ENCODE data around the gene TXNDC16.

The TXNDC16 gene

DNA sequence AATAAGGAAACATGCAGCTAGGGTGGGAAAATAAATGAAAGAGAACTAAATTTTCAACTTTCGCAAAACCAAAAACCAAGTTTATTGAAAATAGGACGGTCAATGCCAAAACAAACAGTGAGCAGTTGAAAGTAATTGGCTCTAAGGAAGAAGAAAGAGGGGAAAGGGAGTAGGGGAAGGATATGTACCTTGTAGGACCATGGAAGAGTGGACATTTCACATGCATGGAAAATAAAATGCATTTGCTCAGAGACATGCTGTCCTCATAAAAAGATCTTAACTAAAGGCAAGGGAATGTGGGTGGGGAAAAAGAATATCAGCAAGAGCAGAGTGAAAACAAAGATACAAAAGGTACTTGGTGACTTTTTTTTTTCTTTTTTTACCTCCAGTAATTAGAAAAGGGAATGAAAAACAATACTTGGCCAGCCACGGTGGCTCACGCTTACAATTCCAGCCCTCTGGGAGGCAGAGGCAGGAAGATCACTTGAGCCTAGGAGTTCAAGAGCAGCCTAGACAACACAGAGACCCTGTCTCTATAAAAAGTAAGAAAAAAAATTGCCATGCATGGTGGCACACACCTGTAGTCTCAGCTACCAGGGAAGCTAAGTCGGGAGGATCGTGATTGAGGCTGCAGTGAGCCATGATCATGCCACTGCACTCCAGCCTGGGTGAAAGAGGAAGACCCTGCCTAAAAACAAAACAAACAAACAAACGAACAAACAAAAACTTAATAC lies 6.6 kb downstream of the TXNDC16 start:
- in situ Hi-C loops (cut with MboI; ENCODE audit: low sequenced_read_pairs), result no loop called here

GRCh38 chr14:52538623-52539022 lies 13.7 kb downstream of the TXNDC16 start:
- in situ Hi-C loops (cut with MboI; ENCODE audit: low sequenced_read_pairs), result no loop called here

GRCh38 chr14:52536269-52536668 lies 16.0 kb downstream of the TXNDC16 start:
- in situ Hi-C loops (cut with MboI; ENCODE audit: low sequenced_read_pairs), result no loop called here

- in situ Hi-C loops (cut with MboI; ENCODE audit: low sequenced_read_pairs), result no loop called here
Measured at GRCh38 chr14:52531481-52531880, 20.8 kb downstream of the TXNDC16 start.

GRCh38 chr14:52527052-52527451 lies 25.3 kb downstream of the TXNDC16 start:
- in situ Hi-C loops (cut with MboI; ENCODE audit: low sequenced_read_pairs), result no loop called here

DNA sequence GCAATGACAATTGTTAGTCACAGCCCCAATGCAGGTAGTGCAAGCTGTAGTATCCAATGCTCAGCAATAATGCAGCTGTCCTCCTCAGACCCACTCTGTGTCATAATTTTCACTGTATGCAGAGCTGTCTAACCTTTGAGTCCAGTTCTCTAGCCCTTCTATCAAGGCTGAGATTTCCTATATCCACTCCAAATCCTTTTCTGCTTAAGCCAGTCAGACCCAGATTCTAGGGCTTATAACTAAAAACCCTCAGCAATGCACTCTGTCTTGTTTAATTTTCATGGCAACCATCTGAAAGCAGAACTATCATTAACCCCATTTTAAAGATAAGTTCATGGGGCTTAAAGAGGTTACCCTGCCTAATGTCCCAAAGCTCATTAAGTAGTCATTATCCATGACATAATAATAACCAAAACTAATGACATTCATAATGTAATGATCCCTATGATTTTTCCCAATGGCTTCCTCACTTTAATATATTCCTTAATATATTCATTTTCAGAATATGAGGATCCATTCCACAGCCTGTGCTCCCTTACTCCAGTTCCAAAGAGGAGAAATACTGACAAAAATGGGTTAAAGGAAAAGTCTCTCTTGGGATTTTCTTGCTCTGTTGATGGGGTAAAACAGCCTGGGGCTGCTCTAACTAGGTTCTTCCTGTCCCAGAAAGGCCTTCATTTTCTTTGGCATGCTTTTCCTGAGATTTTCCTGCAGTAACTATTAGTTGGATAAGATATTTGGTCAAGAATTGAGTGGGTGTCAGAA lies 29.5 kb downstream of the TXNDC16 start:
- in situ Hi-C loops (cut with MboI; ENCODE audit: low sequenced_read_pairs), result no loop called here

- in situ Hi-C loops (cut with MboI; ENCODE audit: low sequenced_read_pairs), result no loop called here
Measured at GRCh38 chr14:52522033-52522432, 30.3 kb downstream of the TXNDC16 start.

- in situ Hi-C loops (cut with MboI; ENCODE audit: low sequenced_read_pairs), result no loop called here
Measured at GRCh38 chr14:52514046-52514811, 38.1 kb downstream of the TXNDC16 start.

DNA sequence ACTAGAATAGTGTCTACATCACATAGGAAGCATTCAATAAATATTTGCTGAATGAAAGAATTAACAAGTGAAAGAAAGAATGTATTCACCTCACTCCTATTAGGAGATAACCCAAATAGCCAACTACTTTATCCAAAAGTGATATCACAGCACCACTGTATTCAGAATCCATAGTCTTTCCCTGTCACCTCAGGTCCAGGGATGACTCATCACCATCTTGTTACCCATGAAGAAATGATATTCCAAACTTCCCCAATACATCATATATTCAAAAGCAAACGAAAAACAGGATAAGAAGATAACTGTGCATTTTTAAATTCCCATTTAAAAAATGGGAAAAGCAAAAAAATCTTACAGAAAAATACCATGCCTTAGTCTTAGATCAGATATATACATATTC lies 39.1 kb downstream of the TXNDC16 start:
- in situ Hi-C loops (cut with MboI; ENCODE audit: low sequenced_read_pairs), result no loop called here

DNA sequence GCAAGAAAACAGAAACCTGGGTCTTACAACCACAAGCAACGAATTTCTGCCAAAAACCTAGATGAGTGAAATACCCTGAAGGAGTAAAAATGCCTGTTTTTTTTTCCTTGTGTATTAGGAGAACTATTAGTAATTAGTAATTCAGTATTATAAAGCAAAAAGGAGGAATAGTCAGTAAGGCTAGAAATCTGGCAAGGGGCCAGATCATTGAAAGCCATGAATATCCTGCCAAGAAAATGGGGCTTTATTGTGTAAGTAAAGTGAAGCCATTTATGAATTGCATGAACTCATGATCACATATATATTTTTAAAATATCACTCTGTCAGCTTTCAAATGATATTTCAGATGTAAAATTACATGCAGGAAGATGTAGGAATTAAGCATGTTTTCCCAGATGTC lies 57.9 kb downstream of the TXNDC16 start:
- in situ Hi-C loops (cut with MboI; ENCODE audit: low sequenced_read_pairs), result no loop called here

DNA sequence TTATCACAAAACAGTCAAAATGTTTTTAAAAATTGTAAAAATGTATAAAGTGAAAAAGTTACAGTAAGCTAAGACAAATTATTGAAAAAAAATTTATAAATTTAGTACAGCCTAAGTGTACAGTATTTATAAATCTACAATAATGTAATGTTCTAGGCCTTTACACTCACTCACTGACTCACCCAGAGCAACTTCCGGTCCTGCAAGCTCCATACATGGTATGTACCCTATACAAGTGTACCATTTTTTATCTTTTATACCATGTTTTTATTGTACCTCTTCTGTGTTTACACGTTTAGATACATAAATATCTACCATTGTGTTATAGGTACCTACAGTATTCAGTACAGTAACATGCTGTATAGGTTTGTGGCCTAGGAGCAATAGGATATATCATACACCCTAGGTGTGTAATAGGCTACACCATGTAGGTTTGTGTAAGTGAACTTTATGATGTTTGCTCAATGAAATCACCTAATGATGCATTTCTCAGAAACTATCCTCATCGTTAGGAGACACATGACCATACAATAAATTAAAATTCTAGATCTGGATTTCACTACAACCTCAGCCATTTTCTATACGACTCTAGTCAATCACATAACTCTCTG lies 66.8 kb downstream of the TXNDC16 start:
- in situ Hi-C loops (cut with MboI; ENCODE audit: low sequenced_read_pairs), result no loop called here

DNA sequence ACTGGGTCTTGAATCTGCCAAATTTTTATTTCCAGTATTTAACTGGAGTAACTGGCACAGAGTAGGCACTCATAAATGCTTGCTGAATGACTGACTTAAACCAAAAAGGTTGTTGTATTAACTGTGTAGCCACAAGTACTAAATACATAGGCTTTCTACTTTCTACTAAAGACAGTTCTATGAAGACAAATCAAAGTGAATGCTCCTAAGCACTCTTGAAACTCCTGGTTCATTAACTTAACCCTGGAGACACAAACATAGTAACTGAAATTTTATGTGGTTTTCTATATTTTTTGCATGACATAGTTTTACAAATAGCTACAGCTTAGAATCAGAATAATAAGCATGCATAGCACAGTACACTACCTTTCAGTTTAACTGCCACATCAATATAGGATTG lies 70.4 kb downstream of the TXNDC16 start:
- in situ Hi-C loops (cut with MboI; ENCODE audit: low sequenced_read_pairs), result no loop called here

DNA sequence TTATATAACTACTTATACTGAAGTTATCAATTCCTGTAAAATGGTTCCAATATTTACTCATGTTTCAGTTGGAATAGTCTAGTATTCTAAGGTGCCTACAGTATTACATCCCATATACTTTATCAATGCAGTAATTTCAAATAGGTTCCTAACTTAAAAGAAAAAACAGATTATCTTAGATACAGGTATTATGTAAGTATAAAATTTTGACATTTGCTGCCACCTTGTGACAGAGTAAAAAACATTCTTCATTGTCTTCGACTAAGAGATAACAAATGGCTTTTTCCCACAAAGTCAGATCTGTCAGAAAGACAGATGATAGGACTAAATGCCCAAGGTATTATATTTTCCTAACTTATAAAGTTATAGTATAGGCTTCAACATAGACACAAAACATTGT lies 78.7 kb downstream of the TXNDC16 start:
- in situ Hi-C loops (cut with MboI; ENCODE audit: low sequenced_read_pairs), result loop anchor here (10.0 kb wide), 1 partner anchor 169 kb away; no protein-coding TSS in a partner anchor

- in situ Hi-C loops (cut with MboI; ENCODE audit: low sequenced_read_pairs), result loop anchor here (10.0 kb wide), 1 partner anchor 168 kb away; no protein-coding TSS in a partner anchor
Measured at GRCh38 chr14:52472728-52473127, 79.6 kb downstream of the TXNDC16 start.

DNA sequence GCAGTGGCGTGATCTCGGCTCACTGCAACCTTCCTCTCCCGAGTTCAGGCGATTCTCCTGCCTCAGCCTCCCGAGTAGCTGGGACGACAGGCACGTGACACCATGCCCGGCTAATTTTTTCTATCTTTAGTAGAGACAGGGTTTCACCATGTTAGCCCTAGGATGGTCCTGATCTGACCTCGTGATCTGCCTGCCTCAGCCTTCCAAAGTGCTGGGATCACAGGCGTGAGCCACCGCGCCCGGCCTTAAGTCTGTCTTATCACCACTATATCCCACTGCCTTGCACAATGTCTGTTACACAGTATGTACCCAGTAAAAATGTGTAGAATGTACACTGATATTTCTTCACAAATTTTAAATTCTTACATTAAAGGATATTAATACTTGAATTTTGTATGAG lies 80.1 kb downstream of the TXNDC16 start:
- in situ Hi-C loops (cut with MboI; ENCODE audit: low sequenced_read_pairs), result loop anchor here (10.0 kb wide), 1 partner anchor 167 kb away; no protein-coding TSS in a partner anchor

DNA sequence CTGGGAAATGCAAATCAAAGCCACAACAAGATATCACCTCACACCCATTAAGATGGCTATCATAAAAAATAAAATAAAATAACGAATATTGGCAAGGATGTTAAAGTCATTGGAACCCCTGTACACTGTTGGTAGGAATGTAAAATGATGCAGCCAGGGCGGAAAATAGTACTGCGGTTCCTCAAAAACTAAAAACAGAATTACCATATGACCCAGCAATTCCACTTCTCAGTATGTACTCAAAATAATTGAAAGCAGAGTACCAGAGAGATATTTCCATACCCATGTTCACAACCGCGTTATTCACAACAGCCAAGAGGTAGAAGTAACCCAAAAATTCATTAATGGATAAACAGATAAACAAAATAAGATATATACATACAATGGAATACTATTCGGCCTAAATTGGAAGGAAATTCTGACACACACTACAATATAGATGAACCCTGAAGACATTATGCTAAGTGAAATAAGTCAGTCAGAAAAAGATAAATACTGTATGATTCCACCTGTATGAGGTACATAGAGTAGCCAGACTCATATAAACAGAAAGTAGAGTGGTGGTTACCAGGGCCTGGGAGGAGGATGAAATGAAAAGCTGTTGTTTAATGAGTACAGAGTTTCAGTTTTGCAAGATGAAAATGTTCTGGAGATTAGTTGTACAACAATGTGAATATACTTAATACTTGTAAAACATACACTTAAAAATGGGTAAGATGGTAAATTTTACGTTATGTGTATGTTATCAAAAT lies 84.6 kb downstream of the TXNDC16 start:
- in situ Hi-C loops (cut with MboI; ENCODE audit: low sequenced_read_pairs), result no loop called here

- in situ Hi-C loops (cut with MboI; ENCODE audit: low sequenced_read_pairs), result no loop called here
Measured at GRCh38 chr14:52464175-52464574, 88.1 kb downstream of the TXNDC16 start.

GRCh38 chr14:52463375-52463774 lies 88.9 kb downstream of the TXNDC16 start:
- in situ Hi-C loops (cut with MboI; ENCODE audit: low sequenced_read_pairs), result no loop called here

DNA sequence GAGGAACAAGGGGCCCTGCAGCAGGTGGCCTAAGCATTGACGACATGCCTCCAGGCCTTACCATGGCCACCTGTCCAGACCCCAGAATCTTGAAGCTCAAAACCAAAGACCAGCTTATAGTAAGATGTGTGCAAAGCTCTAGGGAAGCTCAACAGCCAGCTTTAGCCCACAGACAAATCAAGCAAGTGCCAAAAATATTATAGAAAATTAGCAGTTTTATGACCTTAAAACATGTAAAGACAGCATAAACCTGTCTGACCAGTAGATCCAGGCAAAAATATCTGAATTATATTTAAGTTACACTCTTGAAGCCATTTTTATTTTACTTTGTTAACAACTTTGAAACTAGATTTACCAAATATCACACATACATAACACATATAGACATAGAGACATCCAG lies 90.6 kb downstream of the TXNDC16 start:
- in situ Hi-C loops (cut with MboI; ENCODE audit: low sequenced_read_pairs), result no loop called here

GRCh38 chr14:52458721-52459085 lies 93.6 kb downstream of the TXNDC16 start:
- in situ Hi-C loops (cut with MboI; ENCODE audit: low sequenced_read_pairs), result no loop called here

Measured in HL-60/S4 treated with phorbol 12-myristate 13-acetate at 8.2 ng/mL for 4 days and 3 days (cell line).